HG03045 (cell line): ENCODE data around the gene NTM.
"Not testable (repeated sequence)": the region's sequence is repeated elsewhere in the genome, so short reads cannot be mapped to it uniquely, and the experiment has no call there.

ENCODE experiments used
- ATAC-seq: cut with Tn5 transposase; IDR thresholded peaks from one replicate; pipeline ENCODE4 v1.9.1; 2021; ENCODE audit warnings: mild to moderate bottlenecking, moderate library complexity; ENCODE audit not compliant: unreplicated experiment

The NTM gene

DNA sequence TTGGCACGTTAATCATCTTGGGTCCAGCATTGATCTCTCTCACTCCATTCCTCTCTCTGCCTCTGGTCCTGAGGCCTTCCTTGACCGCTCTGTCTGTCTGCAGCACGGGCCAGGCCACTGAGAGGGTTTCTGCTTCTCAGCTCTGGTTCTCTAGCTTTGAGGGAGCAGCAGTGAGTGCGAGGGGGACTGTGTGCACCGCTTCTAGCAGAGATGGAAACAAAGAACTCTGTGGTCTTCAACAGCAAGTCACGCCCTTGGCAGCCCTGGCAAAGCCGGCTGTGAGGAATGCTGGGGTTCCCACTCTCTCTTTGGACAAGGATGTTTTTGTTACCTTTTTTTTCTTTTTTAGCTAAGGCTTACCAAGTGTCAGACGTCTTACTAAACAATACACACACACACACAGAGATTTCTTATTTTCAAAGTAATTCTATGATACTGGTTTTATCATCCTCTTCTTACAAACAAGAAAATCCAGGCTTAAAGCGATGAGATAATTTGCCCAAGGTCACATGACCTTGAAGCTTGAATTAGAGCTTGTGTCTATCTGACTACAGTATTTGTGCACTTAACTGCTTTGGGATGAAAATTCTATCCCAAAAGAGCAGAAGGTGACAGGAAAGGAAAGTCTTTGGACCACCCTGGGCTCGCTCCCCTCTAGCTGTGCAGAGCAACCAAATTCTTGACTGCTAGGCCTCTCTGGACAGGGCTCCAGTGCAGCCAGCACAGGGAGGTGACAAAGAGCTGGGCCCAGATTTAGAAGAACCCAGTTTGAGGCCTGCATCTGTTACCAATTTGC is 293.2 kb downstream of the NTM start:
- no peak for ATAC-seq

DNA sequence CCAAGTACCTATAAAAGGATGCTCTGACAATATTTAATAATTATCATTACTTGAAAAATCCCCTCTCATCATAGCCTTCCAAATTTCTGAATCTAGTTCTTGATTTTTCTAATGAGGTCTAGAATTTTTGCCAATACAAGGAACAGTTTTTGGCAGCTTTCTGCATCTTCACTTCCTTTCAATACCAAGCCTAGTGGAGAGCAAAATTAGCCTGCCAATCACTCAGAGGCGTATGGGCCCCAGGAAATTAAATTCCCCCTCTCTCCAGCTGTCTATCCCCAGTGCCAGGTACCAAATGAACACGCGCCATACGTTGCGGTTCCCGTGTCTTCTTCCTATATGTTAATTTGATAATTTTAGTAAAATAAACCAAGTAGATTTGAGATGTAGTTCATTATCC is 293.9 kb downstream of the NTM start:
- no peak for ATAC-seq

DNA sequence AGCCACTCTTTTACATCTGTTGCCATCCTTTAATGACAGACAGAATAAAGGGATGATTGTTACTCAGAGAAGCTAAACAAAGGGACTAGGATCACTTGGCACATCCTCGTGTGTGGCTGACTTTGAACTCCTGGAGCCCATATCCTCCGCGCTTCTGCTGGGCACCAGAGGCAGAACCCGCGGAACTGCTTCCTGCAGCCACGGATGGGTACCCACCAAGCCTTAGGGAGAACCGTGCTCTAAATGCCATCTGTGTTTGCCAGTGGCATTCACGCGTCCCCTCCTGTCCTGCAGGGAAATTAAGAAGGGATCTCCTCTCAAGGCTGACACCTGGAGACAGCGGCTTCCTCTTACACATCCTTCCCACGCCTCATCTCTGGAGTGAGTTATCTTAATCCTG is 294.4 kb downstream of the NTM start:
- ATAC-seq: no peak

DNA sequence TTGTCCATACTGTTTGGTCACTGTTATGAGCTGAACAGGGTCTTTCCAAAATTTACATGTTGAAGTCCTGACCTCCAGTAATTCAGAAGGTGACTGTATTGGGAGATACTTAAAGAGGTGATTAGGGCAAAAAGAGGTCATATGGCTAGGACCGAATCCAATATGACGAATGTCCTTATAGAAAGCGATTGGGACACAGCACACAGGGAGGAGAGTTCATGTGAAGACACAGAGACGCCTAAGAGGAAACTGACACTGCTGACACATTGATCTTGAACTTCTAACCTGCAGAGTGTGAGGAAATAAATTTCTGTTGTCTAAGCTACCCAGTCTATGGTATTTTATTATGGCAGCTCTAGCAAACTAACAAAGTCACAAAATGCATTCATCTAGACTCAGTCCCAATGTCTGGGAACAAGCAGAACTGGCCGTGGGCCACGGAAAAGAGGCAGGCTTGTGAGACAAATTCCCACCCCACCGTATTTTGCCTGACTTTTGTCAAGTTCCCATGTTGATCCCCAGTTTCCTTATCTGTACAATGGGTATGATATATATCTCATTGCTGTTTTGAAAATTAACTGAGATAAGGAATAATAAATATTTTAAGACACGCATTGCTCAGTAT is 295.0 kb downstream of the NTM start:
- no peak for ATAC-seq

DNA sequence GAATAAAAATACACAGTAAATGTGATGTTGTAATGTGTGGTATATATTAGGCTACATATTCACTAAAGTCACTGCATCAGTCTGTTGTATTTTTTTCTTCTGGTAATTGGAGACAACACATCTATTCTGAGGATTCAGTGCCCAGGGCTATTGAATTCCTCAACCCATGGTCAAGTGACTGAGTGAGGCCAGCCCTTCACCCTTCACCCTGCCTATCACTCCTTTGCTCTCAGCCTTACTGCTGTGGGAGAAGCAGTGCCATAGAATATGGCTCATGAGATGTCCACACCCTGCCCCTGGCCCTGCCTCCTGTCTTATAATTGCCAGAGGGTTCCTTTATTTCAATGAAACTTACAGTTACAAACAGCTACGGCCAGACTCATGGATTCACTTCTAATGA is 295.6 kb downstream of the NTM start:
- no peak for ATAC-seq

DNA sequence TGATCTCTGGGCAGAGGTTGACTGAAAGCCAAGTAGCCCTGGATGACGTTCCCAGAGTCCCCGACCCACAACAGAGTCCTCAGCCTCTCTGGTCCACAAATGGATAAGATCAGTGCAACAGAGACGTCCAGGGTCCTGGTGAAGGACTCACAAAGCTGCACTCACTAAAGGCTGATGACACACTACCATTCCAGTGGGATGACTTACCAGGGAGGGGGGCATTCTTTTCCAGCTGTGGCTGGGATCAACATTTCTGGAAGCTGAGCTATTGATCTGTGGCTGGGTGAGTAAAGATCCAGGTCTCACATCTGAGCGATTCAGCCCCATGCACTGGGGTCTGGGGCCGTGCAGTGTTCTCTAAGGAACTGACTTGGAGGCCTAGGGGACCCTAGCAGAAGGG is 296.2 kb downstream of the NTM start:
- ATAC-seq: no peak

DNA sequence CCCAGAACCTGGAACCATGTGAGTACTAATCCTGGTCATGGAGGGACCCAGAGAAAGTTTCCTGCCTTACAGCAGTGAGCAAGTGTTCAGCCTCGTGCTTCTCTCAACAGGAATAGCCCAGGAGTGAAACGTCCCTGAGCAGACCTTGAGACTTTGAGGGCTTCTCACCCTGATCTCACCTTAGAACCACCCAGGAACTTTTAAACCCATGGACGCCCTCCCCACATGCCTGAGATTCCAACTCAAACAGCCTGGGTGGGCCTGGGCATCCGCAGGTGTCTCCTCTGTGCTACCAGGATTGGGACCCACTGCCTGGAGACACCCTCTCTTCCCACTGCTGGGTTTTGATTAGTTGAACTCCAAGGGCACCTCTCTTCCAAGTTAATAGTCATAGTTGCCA is 297.2 kb downstream of the NTM start:
- no peak for ATAC-seq

DNA sequence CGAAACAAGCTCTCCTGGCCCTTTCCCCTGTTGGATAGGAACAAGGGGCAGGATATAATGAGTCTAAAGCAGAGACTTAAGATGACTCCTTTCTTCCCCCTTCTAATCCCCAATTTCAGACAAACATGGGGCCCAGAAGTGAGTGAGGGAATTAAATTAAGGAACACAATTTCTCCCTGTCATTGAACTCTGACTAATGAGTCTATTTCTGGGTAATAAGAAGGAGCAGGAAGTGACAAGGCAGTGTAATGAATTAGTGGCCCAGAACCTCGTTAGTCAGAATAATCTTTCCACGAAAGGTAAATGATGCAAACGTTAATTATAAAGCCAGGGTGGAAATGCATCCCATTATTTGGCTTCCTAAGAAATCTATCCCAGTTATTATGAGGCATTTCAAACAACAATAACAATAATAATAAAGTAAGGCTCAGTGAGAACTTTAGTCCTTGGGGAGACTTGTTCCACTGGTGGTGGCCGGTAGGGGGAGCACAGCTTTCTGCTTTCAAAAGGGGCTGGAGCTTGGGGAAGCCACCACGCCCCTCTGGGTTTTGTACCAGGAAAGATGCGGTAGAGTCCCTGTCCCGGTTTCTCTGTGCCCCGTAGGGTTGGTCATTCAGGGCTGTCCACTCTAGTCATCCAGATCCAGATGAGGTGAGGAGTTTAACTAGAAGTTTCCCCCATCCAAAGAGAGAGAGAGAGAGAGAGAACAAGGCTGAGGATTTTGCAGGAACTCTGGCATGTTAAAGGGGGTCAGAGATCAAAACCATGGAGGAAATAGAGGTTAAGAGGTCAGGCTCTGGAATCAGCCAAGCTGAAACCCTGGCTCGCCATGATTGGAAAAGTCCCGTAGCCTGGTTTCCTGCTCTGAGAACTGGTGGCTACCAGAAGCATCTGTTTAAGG is 298.3 kb downstream of the NTM start:
- ATAC-seq: peak; percentile 76

DNA sequence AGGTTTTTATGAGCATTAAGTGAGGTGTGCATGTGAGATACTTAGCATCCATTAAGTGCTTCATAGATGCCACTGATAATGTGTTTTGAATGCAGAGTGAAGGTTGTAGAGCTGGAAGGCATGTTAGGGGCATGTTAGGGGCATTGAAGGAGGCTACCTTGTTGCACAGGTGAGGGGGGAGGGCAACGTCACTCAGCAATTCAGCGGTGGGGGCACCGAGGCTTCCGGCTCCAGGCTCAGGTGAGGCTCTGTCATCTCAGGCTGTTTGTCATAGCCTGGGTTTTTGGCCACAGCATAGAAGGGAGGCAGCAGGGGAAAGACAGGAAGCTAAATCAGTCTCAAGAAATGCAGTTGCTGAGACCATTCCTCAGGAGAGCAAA is 299.0 kb downstream of the NTM start:
- ATAC-seq: no peak

DNA sequence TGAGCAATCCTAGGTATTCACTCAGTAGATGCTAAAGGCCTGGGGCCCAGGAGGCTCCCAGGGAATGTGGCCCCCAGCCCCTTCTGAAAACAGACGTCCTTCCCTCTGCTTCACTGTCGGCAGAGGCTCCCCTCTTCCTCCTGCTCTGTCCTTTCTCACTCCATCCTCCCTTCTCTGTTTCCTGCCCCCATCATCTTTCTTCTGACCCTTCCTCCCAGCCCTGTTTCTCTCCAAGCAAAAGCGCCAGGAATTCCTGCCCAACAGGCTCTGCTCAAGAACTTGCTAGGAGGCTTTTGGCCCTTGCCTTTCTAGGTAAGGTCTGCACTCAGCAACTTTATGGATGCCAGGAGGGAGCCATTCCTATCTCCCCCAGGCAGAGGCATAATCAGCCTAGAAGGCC is 300.5 kb downstream of the NTM start:
- ATAC-seq: no peak

DNA sequence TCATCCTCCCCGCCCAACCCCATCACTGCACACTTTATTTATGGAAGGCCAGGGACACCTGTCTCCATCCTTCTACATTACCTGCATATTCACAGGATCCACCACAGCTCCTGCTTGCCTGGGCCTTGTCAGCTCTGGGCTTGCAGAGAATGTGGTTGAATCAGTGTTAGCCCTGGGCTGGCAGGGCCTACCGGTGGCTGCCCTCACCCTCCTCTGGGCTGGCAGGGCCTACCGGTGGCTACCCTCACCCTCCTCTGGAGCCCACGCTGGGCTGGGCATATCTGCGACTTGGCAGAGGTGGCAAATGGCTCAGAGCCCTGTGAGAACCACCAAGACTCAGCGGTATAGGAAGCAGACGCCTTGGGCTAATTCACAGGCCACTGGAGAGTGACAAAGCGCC is 300.9 kb downstream of the NTM start:
- ATAC-seq: no peak

DNA sequence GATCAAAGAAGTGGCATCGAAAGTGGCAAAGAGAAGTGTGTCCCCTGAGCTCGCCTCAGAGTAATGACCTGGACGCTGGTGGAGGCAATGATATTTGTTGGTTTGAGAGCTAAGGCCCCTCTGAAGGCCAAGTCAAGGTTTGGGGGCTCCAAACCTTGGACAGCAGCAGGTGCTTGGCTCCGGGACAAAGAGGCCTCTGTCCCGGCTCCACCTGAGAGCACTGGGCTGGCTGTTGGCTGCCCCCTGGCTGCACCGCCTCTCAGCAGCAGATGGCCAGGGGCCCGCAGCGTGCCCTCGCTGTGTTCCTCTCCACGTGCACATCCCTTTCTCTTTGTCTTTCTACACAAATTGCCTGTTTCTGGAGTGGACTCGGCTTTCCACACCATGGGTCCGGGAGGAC is 301.3 kb downstream of the NTM start:
- ATAC-seq: no peak

DNA sequence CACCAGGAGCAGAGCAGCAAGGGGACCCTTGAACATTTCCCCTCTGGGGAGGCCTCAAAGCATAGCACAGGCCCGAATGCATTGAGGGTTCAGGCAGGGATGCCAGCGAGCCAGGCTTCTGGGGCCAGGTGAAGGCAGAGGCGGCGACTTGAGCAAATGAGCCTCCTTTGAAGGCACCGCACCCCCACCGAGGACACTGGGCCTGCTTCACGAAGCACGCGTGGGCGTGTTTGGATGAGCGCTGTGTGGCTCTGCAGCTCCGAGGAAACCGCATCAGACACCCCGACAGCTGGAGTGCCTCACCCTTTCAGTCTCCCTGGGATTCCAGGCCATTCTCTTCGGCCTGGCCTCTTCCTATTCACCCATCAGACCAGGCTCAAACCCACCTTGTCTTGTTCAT is 301.8 kb downstream of the NTM start:
- no peak for ATAC-seq

DNA sequence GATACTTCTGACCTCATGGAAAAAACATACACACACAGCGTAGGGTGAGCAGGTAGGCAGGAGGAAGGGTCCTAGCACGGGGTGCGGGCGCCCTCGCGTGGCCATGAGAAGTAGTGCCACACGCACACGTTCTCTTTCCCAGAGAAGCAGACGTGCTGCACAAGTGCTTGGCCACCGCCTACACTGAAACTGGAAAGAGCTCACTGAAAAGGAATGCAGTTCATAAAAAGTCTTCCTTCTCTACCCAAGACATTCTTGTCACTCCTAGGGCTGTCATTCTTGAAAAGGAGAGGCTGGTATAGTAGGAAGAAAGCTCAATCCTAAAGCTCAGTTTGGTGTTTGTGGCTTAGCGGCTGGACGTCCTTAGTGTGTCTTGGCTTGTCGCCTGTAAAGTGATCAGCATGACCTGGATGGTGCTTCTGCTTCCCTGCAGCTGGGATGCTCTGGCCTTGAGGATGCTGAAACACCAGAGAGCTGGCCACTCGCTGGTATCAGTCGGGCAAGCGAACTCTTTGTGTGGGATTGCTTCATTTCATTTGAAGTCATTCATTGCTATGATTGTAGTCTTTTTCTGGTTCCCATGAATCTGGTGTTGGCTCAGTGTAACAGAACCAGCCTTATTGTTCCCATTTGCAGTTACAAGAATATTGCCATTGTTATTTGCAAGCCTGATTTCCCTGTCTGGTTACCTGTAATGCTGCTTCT is 303.8 kb downstream of the NTM start:
- peak; percentile 53 for ATAC-seq

DNA sequence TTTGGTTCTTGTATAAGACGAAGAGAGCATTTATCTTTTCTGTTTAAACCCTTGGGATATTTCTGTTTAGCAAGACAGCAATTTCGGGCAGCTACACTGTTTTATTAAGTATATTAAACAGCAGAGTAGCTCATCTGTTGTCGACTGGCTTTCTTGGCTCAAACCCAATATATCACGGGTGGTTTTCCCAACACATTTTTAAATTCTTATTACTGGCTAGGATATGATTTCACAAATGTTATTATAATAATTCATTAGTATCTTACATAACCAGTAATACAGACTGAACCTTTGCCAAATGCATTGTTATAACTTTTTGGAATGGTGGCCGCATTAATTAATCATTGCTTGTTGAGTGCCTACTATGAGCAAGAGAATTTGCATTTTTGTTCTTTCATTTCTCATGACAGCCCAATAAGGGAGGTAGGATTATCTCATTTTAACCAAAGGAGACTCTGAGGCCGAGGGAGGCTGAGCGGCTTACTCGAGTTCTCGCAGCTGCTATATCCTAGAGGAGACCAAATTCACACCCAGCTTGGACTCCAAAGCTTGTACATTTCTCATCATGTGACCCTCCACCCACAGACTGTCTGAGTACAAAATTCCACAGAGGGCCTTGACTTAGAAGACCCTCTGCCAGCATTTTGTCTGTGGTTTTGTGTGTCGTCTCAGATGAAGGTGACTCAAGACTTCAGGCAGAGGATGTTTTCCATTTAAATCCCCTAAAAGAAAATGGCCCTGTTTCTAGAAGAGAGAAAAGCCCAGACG is 304.9 kb downstream of the NTM start:
- no peak for ATAC-seq

DNA sequence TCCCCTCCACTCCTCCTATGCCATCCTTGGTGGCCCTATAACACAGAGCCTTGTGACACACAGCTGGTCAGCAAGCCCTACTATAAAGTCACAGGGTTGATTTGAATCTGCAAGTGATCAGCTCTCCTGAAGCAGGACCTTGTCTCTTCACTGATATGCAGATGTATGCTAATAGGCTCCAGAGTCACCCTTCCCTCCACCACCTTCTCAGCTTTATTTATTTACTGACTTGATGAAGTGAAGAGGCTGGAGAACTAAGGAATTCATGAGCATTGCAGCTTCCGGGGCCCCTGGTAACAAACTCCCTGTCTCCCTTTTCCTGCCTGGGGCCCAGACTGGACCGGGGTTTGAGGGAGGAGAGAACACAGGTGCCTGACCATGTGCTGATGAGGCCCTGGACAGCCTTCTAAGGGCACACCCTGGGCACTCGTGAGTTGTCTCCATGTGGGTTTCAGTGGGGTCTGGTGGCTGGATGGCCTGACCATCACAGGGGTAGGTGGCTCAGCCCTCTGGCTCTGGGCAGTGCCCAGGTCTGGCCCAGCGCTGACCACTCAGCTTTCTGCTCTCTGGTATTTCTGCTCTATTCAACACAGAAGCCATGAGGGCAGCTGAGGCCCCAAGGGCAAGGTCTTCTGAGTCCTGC is 307.5 kb downstream of the NTM start:
- ATAC-seq: no peak

DNA sequence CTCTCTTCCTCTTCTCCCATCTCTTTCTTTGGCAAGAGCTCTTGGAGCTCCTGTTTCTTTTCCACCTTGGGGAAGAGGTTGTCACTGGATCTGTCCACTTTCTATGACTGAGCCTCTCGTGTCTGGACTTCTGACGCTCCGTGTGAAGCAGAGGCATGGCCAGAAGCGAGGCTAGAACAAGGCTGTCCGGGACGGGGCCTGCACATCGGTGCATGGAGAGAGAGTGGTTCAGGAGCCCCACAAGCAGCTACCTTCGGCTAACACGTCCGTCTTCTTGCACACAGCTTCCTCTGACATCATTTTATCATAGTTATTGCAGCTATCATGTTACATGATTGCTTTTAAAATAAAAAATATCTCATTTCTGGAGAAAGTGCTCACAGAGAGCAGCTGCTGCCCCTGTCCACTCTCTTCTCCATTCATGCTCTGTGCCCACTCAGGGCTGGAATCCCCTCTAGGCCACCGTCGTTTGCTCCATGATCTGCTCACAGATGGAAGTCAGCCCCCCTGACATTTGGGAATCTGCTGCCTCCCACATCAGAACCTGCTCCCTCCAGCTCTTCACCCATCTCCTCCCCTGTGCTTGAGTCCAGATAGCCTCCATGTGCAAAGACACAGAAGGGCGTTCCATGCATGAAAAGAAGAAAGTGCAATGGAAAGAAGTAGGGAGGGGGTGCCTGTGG is 308.4 kb downstream of the NTM start:
- no peak for ATAC-seq

DNA sequence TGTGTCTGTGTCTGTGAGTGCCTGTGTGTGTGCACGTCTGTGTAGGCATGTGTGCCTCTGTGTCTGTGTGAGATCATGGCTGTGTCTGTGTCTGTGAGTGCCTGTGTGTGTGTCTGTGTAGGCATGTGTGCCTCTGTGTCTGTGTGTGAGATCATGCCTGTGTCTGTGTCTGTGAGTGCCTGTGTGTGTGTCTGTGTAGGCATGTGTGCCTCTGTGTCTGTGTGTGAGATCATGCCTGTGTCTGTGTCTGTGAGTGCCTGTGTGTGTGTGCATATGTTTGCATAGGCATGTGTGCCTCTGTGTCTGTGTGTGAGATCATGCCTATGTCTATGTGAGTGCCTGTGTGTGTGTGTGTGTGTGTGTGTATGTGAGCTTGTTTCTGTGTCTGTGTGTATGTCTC is 310.0 kb downstream of the NTM start:
- not testable (repeated sequence) for ATAC-seq

DNA sequence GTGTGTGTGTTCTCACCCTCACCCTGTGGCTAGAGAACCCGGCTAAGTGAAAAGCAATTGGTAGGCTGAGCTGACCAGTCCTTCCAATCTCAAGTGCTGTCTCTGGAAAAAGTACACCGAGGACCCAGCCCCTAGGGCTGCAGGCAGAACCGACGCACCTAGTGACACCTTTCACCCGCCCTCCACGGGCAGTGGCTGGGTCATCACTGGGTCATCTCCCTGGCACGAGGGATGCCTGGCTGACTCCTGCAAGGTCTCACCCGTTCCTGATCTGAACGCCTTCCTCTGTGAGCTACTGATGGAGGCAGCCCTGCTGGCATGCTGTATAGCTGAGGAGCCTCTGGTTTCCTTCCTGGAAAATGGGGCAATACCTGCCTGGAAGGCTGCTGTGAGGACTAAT is 311.5 kb downstream of the NTM start:
- ATAC-seq: no peak
